ENCODE data around the gene ZNF324B.
"Not testable (repeated sequence)": the region's sequence is repeated elsewhere in the genome, so short reads cannot be mapped to it uniquely, and the experiment has no call there.

DNA sequence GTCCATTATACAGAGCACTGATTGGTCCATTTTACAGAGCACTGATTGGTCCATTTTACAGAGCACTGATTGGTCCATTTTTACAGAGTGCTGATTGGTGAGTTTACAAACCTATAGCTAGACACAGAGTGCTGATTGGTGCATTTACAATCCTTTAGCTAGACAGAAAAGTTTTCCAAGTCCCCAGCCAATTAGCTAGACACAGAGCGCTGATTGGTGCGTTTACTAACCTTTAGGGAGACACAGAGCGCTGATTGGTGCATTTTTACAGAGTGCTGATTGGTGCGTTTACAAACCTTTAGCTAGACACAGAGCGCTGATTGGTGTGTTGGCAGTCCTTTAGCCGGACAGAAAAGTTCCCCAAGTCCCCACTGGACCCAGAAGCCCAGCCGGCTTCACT is 8.4 kb upstream of the ZNF324B start:
- TF ChIP-seq CTCF (conservative IDR thresholded peaks at IDR 0.05); ZFX (IDR thresholded peaks at IDR 0.05): not testable (repeated sequence)

Data from C4-2B (cell line).